PC-9 (cell line): ENCODE data around the gene ERC2. TPM values are rescaled to one million over a fixed set of nuclear protein-coding genes. Genes with fewer than 3 reads are reported as not detected.

Source experiments
- BruUV-seq: library from RNA; stranded (reverse); fragments of 400-500 nt; replicated peaks from 2 replicates; lab custom pipeline; 2021; lab: Mats Ljungman, UMichigan
- CTCF ChIA-PET: fragments of 300-600 bp; sonication (Branson Sonifier 250); formaldehyde crosslinking; loops from one replicate; lab custom pipeline; 2022; ENCODE audit warnings: antibody characterized with exemption; lab: Charles Lee
- POLR2A ChIA-PET: fragments of 300-600 bp; sonication (Branson Sonifier 250); formaldehyde crosslinking; loops from one replicate; lab custom pipeline; 2022; ENCODE audit warnings: antibody characterized with exemption; ENCODE audit not compliant: unreplicated experiment; lab: Charles Lee
- DNase-seq, 2 experiments: peaks; one replicate each; pipeline versions ENCODE4 v3.0.0 to v3.0.0-alpha.2; 2015 to 2022; ENCODE audit warnings: mixed read lengths in 1 of 2
- H2AFZ ChIP-seq: fragments of 200-600 bp; sonication (generic); 2 replicates; pipeline ENCODE4 v1.8.1; 2017; ENCODE audit warnings: antibody characterized with exemption
- H3F3A ChIP-seq: fragments of 200-600 bp; sonication (generic); 2 replicates; pipeline ENCODE4 v1.8.1; 2017; ENCODE audit warnings: antibody characterized with exemption, mild to moderate bottlenecking, low read depth; ENCODE audit not compliant: insufficient read depth
- H3K27ac ChIP-seq: fragments of 200-600 bp; sonication (generic); 2 replicates; pipeline ENCODE4 v1.6.1; 2016; ENCODE audit warnings: mixed run types
- H3K27me3 ChIP-seq: fragments of 200-600 bp; sonication (generic); 2 replicates; pipeline ENCODE4 v1.6.1; 2016; ENCODE audit warnings: low read depth, mixed run types; ENCODE audit not compliant: insufficient read depth
- H3K36me3 ChIP-seq: fragments of 200-600 bp; sonication (generic); 2 replicates; pipeline ENCODE4 v1.6.1; 2016; ENCODE audit warnings: low read depth, mixed run types
- H3K4me1 ChIP-seq: fragments of 200-600 bp; sonication (generic); replicated peaks from 2 replicates; pipeline ENCODE4 v1.6.1; 2016; ENCODE audit warnings: mixed run types; ENCODE audit not compliant: insufficient read depth
- H3K4me2 ChIP-seq: fragments of 200-600 bp; sonication (generic); 2 replicates; pipeline ENCODE4 v1.6.1; 2017; ENCODE audit warnings: mixed run types
- H3K4me3 ChIP-seq: fragments of 200-600 bp; sonication (generic); 2 replicates; pipeline ENCODE4 v1.6.1; 2016; ENCODE audit warnings: mixed run types
- H3K79me2 ChIP-seq: fragments of 200-600 bp; sonication (generic); 2 replicates; pipeline ENCODE4 v1.6.1; 2017; ENCODE audit warnings: low read depth, mixed run types
- H3K9me2 ChIP-seq: fragments of 200-600 bp; sonication (generic); 2 replicates; pipeline ENCODE4 v1.8.1; 2017; ENCODE audit warnings: mild to moderate bottlenecking; ENCODE audit not compliant: insufficient read depth
- H3K9me3 ChIP-seq: fragments of 200-600 bp; sonication (generic); 2 replicates; pipeline ENCODE4 v1.8.1; 2016; ENCODE audit warnings: low read depth; ENCODE audit not compliant: insufficient read depth
- H4K20me1 ChIP-seq: fragments of 200-600 bp; sonication (generic); 2 replicates; pipeline ENCODE4 v1.8.1; 2017; ENCODE audit not compliant: insufficient read depth
- EZH2 ChIP-seq: fragments of 200-600 bp; sonication (generic); IDR thresholded peaks from 2 replicates; pipeline ENCODE4 v1.8.0; 2017; ENCODE audit warnings: antibody characterized with exemption, low read depth
- intact Hi-C: fragments of 100-400 bp; cut with micrococcal nuclease; formaldehyde crosslinking; loops from one replicate; pipeline ENCODE4 v1.10.0; 2022; ENCODE audit not compliant: unreplicated experiment
- total RNA-seq: library from RNA; stranded (reverse); gene quantifications from 2 replicates; pipeline ENCODE4 v1.2.3, GENCODE V29; 2021
- TF ChIP-seq, protein P1 (sequence below): fragments of 200-600 bp; sonication (generic); conservative IDR thresholded peaks from 2 replicates; pipeline ENCODE4 v1.6.1; 2017; ENCODE audit warnings: mixed run types, antibody characterized with exemption, mild to moderate bottlenecking, moderate library complexity

Gene ERC2
- total RNA-seq, 1 experiment from 2014 or later = 1.4 TPM

DNA sequence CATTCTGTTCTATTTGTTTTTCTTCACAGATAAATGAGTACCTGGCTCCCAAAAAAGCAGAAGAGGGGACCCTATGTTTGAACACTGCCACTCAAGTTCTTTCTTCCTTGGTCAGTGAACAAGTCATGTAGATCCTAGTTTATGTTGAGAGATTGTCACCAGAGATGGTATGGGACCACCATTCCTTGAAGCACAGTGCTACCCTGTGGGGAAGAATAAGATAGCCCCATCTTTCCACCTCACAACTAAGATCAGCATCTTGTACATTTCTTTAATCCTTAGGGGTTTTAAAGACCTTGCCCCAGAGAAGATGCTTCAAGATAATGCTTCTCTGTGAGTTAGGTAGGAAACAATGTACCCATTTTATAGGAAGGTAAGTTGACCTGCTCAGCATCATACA is 747.7 kb downstream of the ERC2 start:
- Histone ChIP-seq H3K4me3 (no peak overlapping the region), H3K27me3 (no peaks in the 10 kb centered on the region), H3K27ac (no peak overlapping the region), H3K9me2 (no peaks in the 10 kb centered on the region), H4K20me1 (no peaks in the 10 kb centered on the region), H3K4me1 (peaks cover 16% of the 10 kb centered on the region), H3F3A (no peaks in the 10 kb centered on the region), H3K4me2 (no peak overlapping the region), H3K79me2 (no peaks in the 10 kb centered on the region), H2AFZ (no peak overlapping the region), H3K36me3 (no peaks in the 10 kb centered on the region), H3K9me3 (no peaks in the 10 kb centered on the region)
- intact Hi-C loops = loop anchor here (1.0 to 10.0 kb wide), 4 partner anchors 235 to 1296 kb away; no protein-coding TSS in a partner anchor
- TF ChIP-seq, protein P1, sequence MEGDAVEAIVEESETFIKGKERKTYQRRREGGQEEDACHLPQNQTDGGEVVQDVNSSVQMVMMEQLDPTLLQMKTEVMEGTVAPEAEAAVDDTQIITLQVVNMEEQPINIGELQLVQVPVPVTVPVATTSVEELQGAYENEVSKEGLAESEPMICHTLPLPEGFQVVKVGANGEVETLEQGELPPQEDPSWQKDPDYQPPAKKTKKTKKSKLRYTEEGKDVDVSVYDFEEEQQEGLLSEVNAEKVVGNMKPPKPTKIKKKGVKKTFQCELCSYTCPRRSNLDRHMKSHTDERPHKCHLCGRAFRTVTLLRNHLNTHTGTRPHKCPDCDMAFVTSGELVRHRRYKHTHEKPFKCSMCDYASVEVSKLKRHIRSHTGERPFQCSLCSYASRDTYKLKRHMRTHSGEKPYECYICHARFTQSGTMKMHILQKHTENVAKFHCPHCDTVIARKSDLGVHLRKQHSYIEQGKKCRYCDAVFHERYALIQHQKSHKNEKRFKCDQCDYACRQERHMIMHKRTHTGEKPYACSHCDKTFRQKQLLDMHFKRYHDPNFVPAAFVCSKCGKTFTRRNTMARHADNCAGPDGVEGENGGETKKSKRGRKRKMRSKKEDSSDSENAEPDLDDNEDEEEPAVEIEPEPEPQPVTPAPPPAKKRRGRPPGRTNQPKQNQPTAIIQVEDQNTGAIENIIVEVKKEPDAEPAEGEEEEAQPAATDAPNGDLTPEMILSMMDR = peak; percentile 48
- no peak for TF ChIP-seq EZH2
- CTCF ChIA-PET = interaction anchor here (0.6 kb wide), 2 partner anchors 106 to 123 kb away, joined by 3 read pairs; no protein-coding TSS in a partner anchor
- DNase-seq = peak; percentile 8 to 38
- BruUV-seq = no TSS peak
- POLR2A ChIA-PET = no interaction called here

DNA sequence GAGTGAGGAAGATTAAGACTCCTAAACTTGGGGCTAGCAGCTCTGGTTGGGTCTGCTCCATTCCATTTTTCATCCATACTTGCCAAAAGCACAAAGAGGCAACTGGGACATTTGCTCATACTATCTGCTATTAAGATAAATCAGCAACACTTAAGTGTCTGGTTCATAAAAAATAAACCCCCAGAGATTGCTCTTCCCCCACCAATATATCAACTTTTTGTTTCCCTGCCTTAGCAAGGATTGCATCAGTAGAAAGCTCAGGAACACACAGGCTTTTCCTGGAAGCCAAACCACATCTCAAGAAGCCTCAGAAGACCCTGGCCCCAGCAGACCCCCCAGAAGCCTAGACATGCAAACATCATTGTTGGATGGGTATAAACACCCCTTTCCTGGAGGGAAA is 748.8 kb downstream of the ERC2 start:
- H3K4me3 ChIP-seq = no peak overlapping the region
- peaks cover 16% of the 10 kb centered on the region for H3K4me1 ChIP-seq
- CTCF ChIA-PET = no interaction called here
- H3K27me3 ChIP-seq = no peaks in the 10 kb centered on the region
- POLR2A ChIA-PET = interaction anchor here (0.9 kb wide), 1 partner anchor 855 kb away, joined by 4 read pairs; no protein-coding TSS in a partner anchor
- TF ChIP-seq EZH2 = no peak
- TF ChIP-seq, protein P1 = no peak
- no peak for DNase-seq
- no peaks in the 10 kb centered on the region for H3K79me2 ChIP-seq
- no peaks in the 10 kb centered on the region for H3K36me3 ChIP-seq
- no peaks in the 10 kb centered on the region for H4K20me1 ChIP-seq
- H3F3A ChIP-seq = no peaks in the 10 kb centered on the region
- intact Hi-C loops = no loop called here
- no peak overlapping the region for H2AFZ ChIP-seq
- no peaks in the 10 kb centered on the region for H3K9me2 ChIP-seq
- BruUV-seq = no TSS peak
- H3K4me2 ChIP-seq = no peak overlapping the region
- H3K27ac ChIP-seq = no peak overlapping the region
- no peaks in the 10 kb centered on the region for H3K9me3 ChIP-seq

DNA sequence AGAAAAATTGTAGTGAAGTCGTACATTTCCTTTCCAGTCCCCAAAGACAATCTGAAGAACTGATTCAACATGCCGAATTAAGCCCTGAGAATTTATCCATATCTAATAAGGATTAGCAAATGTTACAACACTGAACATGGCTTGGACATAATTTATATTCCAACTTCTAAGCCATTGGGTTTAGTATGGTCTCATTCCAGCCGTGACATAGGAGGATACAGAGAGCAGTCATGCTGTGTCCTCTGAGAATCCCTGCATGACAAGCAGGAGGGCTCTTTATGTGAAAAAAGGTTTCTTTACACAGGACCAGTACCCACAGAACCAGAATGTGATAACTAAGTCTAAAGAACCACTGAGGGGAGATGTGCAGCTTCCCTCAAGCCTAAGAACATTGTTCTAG is 749.3 kb downstream of the ERC2 start:
- Histone ChIP-seq H3K36me3 (no peaks in the 10 kb centered on the region), H3K9me2 (no peaks in the 10 kb centered on the region), H3F3A (no peaks in the 10 kb centered on the region), H3K27ac (no peak overlapping the region), H3K79me2 (no peaks in the 10 kb centered on the region), H3K9me3 (no peaks in the 10 kb centered on the region), H4K20me1 (no peaks in the 10 kb centered on the region), H3K27me3 (no peaks in the 10 kb centered on the region), H3K4me2 (no peak overlapping the region), H3K4me3 (no peak overlapping the region), H3K4me1 (peaks cover 16% of the 10 kb centered on the region), H2AFZ (no peak overlapping the region)
- no peak for DNase-seq
- ChIA-PET CTCF (no interaction called here), POLR2A (interaction anchor here (0.9 kb wide), 1 partner anchor 855 kb away, joined by 4 read pairs; no protein-coding TSS in a partner anchor)
- TF ChIP-seq, protein P1 = no peak
- no peak for TF ChIP-seq EZH2
- BruUV-seq = no TSS peak
- intact Hi-C loops = no loop called here
